T-helper 2 cell treated with Interferon-gamma antibody and Interleukin-4, amounts not matched to agents 5 μg/mL and 100 μg/mL, for 36 hours (primary cell): ENCODE data around the gene CDKN1C.

Experiments
- DNase-seq: peaks from one replicate; pipeline ENCODE4 v3.0.0; 2021; ENCODE audit warnings: low spot score
- H3K27ac Mint-ChIP-seq: one replicate; pipeline ENCODE4 v1.8.0; 2021; ENCODE audit warnings: mild to moderate bottlenecking, mixed read lengths
- H3K27me3 Mint-ChIP-seq: one replicate; pipeline ENCODE4 v1.8.0; 2021; ENCODE audit warnings: low read depth, mixed read lengths
- H3K36me3 Mint-ChIP-seq: one replicate; pipeline ENCODE4 v1.8.0; 2021; ENCODE audit warnings: low read depth, mixed read lengths
- H3K4me1 Mint-ChIP-seq: one replicate; pipeline ENCODE4 v1.8.0; 2021; ENCODE audit warnings: low read depth, mixed read lengths
- H3K4me3 Mint-ChIP-seq: one replicate; pipeline ENCODE4 v1.8.0; 2022; ENCODE audit warnings: mild to moderate bottlenecking, moderate library complexity, mixed read lengths
- H3K9me3 Mint-ChIP-seq: one replicate; pipeline ENCODE4 v1.8.0; 2021; ENCODE audit warnings: mixed read lengths

Gene CDKN1C

DNA sequence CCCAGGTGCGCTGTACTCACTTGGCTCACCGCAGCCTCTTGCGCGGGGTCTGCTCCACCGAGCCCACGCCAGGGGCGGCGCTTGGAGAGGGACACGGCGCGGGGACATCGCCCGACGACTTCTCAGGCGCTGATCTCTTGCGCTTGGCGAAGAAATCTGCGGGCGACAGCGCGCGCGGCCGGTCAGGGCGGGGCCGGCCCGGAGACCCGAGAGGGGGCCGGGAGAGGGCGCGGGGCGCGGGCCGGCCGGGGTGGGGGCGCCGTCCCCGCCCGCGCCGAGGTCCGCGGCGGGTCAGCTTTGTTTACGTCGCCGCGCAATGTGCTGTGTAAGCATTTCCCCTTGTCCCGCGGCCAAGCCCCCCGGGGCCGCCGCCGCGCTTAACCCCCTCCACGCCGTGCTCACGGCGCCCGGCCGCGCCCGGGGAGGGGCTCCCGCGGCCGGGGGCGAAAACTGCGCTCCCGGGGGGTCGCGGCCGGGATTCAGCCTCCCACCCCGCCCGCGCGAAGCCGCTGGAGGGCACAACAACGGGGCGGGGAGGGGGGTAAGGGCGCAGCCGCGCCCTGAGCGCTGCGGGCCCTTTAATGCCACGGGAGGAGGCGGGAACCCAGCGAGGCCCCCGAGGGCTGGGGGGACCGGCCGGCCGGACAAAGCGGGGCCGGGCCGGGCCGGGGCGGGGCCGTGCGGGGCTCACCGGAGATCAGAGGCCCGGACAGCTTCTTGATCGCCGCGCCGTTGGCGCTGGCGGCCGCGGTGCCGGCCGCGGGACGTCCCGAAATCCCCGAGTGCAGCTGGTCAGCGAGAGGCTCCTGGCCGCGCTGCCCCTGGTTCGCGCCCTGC, 1.4 kb downstream of the CDKN1C start:
- no peaks in the 10 kb centered on the region for H3K36me3 Mint-ChIP-seq
- no peaks in the 10 kb centered on the region for H3K9me3 Mint-ChIP-seq
- H3K27me3 Mint-ChIP-seq = peaks cover 27% of the 10 kb centered on the region
- no peak overlapping the region for H3K27ac Mint-ChIP-seq
- no peak for DNase-seq
- no peak overlapping the region for H3K4me3 Mint-ChIP-seq
- peaks cover 3% of the 10 kb centered on the region for H3K4me1 Mint-ChIP-seq

GRCh38 chr11:2883640-2883978, 2.0 kb downstream of the CDKN1C start:
- no peaks in the 10 kb centered on the region for H3K9me3 Mint-ChIP-seq
- no peak overlapping the region for H3K27ac Mint-ChIP-seq
- H3K27me3 Mint-ChIP-seq = peaks cover 27% of the 10 kb centered on the region
- H3K4me1 Mint-ChIP-seq = peaks cover 3% of the 10 kb centered on the region
- no peak for DNase-seq
- no peaks in the 10 kb centered on the region for H3K36me3 Mint-ChIP-seq
- no peak overlapping the region for H3K4me3 Mint-ChIP-seq

DNA sequence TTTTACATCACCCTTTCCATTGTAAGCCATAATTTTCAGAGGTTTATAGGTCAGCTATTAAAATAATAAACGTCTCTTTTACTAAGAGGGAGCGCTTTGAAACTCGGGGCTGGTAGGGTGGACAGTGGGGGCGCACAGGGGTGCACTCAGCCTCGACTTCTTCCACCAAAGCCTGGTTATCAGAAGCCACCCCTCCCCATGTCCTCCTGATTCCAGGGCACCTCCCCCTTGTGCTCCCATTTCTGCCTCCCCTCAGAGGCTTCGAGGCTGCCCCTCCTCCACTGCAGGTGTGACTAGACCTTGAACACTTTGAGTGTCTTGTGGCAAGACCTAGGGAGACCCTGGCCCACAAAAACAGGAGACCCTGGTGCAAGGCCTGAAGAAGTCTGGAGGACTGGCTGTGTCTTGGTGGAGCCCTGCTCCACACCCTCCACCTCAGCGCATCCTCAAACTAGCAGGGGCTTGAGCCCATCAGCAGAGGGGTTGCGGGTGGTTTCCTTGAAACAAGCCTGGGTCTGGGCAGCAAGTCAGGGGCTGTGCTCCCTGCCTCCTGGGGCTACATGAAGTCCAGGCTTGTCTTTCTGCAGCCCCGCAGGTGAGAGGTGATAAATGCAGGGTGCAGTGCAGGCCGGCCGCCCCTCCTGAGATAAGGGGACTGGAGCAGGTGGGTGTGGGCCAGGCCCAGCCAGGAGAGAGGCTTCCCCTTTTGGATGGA, 3.0 kb downstream of the CDKN1C start:
- Mint-ChIP-seq H3K36me3 (no peaks in the 10 kb centered on the region), H3K27ac (no peak overlapping the region), H3K9me3 (peaks cover under 1% of the 10 kb centered on the region), H3K4me3 (peak overlapping the region; percentile 53), H3K27me3 (peaks cover 27% of the 10 kb centered on the region), H3K4me1 (peaks cover 3% of the 10 kb centered on the region)
- DNase-seq = no peak

GRCh38 chr11:2881981-2882375, 3.6 kb downstream of the CDKN1C start:
- Mint-ChIP-seq H3K27ac (no peak overlapping the region), H3K4me3 (no peak overlapping the region), H3K27me3 (peaks cover 22% of the 10 kb centered on the region), H3K9me3 (peaks cover 3% of the 10 kb centered on the region), H3K4me1 (peaks cover 3% of the 10 kb centered on the region), H3K36me3 (no peaks in the 10 kb centered on the region)
- no peak for DNase-seq

DNA sequence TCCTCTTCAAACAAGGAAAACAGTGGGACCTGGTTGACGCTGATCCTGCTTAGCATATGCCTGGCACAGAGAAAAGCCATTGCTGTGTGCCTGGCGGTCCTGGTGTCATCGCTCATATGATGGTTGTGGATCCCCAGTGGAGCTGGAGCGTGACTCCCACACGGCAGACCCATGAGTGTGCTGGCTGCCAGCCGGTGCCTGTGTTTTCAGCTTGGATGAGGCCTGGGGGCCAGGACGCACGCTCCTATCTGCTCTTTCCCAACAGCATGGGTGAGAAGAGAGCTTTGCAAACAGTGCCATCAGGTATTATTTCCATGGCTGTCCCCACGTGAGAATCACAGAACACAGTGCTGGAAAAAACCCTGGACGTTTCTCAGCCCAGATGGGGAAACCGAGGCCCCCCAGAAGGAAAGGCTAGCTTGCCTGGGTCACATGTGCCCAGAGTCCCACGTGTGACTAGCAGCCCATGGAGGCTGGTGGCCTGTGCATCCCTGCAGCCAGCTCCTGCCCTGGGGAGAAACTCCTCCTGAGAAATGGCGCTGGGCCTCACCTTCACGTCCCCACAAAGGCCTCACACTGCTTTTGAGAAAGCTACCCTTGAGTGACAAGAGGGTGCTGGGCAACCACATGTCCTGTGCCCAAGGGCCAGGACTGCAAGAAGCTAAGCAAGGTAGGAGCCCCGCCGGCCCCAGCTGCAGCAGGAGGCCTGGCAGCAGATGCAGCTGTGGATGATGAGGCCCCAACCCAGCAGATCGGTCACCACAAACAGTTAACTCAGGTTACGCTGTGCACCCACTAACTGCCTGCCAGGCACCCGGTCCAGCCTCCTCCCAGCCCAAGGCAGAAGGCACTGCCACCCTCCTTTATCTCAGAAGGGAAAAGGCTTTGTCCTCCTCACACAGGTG, 4.2 kb downstream of the CDKN1C start:
- peaks cover 3% of the 10 kb centered on the region for H3K9me3 Mint-ChIP-seq
- H3K4me3 Mint-ChIP-seq = no peak overlapping the region
- peaks cover 3% of the 10 kb centered on the region for H3K4me1 Mint-ChIP-seq
- H3K27me3 Mint-ChIP-seq = peaks cover 18% of the 10 kb centered on the region
- DNase-seq = no peak
- H3K36me3 Mint-ChIP-seq = no peaks in the 10 kb centered on the region
- no peak overlapping the region for H3K27ac Mint-ChIP-seq

- DNase-seq = no peak
- H3K4me3 Mint-ChIP-seq = no peak overlapping the region
- peaks cover 21% of the 10 kb centered on the region for H3K27me3 Mint-ChIP-seq
- no peaks in the 10 kb centered on the region for H3K36me3 Mint-ChIP-seq
- H3K27ac Mint-ChIP-seq = no peak overlapping the region
- H3K4me1 Mint-ChIP-seq = peaks cover 3% of the 10 kb centered on the region
- peaks cover 3% of the 10 kb centered on the region for H3K9me3 Mint-ChIP-seq
Observed at GRCh38 chr11:2880646-2881045, 4.9 kb downstream of the CDKN1C start.

DNA sequence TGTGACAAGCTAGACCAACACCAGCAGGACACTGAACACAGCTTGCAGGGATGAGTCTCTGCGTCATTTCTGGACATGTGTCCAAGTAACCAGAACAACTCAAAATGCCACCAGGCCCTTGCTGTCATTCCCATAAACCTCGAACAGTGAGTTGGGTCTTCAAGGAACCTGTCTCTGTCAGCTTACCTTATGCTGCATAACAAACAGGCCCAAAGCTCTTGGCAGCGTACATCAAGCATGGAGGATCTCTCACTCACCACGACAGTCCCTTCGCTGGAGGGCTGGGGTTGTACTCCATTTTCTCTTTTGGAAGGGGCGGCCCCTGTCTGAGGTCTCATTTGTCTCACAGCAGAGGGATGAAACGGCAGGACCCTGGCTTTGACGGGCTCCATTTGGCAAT, 6.8 kb downstream of the CDKN1C start:
- no peak for DNase-seq
- Mint-ChIP-seq H3K36me3 (no peaks in the 10 kb centered on the region), H3K4me1 (no peaks in the 10 kb centered on the region), H3K4me3 (no peak overlapping the region), H3K27ac (no peak overlapping the region), H3K27me3 (peaks cover 18% of the 10 kb centered on the region), H3K9me3 (peaks cover 3% of the 10 kb centered on the region)

DNA sequence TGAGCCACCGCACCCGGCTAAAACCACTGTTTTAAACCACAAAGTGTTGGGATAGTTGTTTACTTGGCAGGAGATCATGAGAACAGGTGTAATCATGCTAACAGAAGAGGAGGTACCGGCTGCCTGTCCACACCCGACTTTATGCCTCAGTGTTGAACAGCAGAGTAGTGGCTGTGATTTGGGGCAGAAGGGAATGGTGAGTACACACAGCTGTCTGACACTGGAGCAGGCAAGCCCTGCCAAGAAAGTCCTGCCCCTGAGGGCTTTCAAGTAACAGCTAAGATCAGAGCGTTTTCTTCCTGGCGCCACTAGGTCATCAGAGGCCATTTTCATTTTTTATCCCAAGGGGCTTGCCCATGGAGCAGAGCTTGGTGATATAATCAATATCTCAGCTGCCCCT, 8.1 kb downstream of the CDKN1C start:
- no peaks in the 10 kb centered on the region for H3K36me3 Mint-ChIP-seq
- H3K27ac Mint-ChIP-seq = no peak overlapping the region
- H3K4me1 Mint-ChIP-seq = no peaks in the 10 kb centered on the region
- peaks cover 3% of the 10 kb centered on the region for H3K9me3 Mint-ChIP-seq
- H3K4me3 Mint-ChIP-seq = no peak overlapping the region
- peaks cover 5% of the 10 kb centered on the region for H3K27me3 Mint-ChIP-seq
- no peak for DNase-seq

DNA sequence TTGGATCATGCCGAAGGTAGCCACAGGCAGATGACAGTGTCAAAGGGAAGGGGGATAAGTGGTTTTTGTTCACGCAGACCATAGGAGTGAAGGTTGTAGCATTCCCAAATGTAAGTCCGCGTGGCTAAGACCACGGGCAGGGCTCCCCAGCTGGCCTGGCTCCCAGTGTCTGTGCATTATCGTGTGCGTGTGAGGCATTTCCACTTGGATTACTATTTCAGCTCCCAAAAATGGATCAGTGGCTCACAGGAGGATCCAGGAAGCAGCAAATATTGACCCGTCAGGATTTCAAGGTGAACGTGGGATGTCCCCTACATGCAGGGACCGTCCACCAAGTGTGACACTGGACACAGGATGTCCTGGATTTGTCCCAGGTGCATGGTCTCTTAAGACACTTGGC, 10.6 kb downstream of the CDKN1C start:
- H3K4me3 Mint-ChIP-seq = no peak overlapping the region
- H3K4me1 Mint-ChIP-seq = no peaks in the 10 kb centered on the region
- H3K36me3 Mint-ChIP-seq = no peaks in the 10 kb centered on the region
- H3K27me3 Mint-ChIP-seq = peaks cover 18% of the 10 kb centered on the region
- DNase-seq = no peak
- H3K9me3 Mint-ChIP-seq = peaks cover 3% of the 10 kb centered on the region
- no peak overlapping the region for H3K27ac Mint-ChIP-seq

DNA sequence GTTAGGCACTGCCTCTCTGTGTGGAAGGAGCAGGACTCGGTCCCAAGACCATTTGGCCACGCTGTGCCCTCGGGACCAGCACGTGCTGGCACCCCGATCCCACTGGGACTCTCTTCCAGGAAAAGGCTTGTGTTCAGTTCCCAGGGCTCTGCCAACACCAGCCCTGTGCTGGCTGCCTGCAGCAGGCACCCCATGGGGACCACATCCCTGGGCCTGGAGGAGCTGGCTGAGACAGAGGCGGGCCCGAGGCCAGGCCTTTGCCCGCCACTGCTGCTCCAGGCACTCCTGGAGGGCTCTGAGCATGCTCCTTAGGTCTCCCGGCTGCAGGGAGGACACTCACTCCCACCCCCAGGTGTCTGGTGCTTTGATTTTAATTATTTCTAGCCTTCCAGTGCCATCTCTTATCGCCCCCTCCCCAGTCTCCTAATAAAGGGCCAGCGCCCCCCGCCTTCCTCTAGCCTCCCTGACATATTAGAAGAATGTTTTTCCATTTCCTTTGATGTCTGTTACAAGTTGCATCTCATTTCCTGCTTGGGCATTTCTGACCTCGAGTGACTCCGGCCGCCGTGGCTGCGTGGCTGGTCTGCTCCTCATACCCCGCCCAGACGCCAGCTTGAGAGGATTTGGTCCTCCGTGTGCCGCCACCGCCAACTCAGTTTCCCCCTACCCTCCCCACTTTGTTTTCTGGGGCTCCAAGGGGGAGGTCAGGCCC, 14.4 kb downstream of the CDKN1C start:
- Mint-ChIP-seq H3K4me1 (no peaks in the 10 kb centered on the region), H3K27me3 (peaks cover 43% of the 10 kb centered on the region), H3K27ac (no peak overlapping the region), H3K9me3 (no peaks in the 10 kb centered on the region), H3K36me3 (no peaks in the 10 kb centered on the region), H3K4me3 (no peak overlapping the region)
- no peak for DNase-seq

DNA sequence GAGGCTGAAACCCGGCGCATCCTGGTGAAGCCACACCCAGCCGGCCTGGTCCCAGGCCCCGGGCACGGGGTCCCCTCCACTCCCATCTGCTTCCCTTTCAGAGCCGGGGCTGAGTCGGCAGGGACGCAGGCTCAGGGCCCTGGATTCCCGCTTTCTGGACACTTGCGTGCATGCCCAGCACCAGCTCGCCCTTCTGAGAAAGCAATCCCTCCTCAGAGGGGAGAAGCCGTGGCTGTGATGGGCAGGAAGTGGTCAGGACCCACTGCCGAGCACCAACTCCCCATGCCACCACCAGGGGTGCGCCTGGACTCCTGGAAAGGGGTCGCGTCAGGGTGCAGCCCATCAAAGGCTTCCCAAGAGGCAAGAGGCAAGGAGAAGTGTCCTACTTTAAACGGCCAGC, 15.1 kb downstream of the CDKN1C start:
- Mint-ChIP-seq H3K4me1 (no peaks in the 10 kb centered on the region), H3K27ac (no peak overlapping the region), H3K4me3 (no peak overlapping the region), H3K9me3 (no peaks in the 10 kb centered on the region), H3K27me3 (peaks cover 40% of the 10 kb centered on the region), H3K36me3 (no peaks in the 10 kb centered on the region)
- DNase-seq = no peak

- Mint-ChIP-seq H3K4me3 (no peak overlapping the region), H3K4me1 (no peaks in the 10 kb centered on the region), H3K9me3 (no peaks in the 10 kb centered on the region), H3K27me3 (peaks cover 45% of the 10 kb centered on the region), H3K36me3 (no peaks in the 10 kb centered on the region), H3K27ac (no peak overlapping the region)
- no peak for DNase-seq
Observed at GRCh38 chr11:2869561-2870427, 15.8 kb downstream of the CDKN1C start.

GRCh38 chr11:2869134-2869526, 16.4 kb downstream of the CDKN1C start:
- H3K4me1 Mint-ChIP-seq = no peaks in the 10 kb centered on the region
- peaks cover 52% of the 10 kb centered on the region for H3K27me3 Mint-ChIP-seq

More at GRCh38 chr11:2869134-2869526, 16.4 kb downstream of the CDKN1C start:
- no peak for DNase-seq
- Mint-ChIP-seq H3K9me3 (no peaks in the 10 kb centered on the region), H3K4me3 (no peak overlapping the region), H3K27ac (no peak overlapping the region), H3K36me3 (no peaks in the 10 kb centered on the region)
